GM10266 (cell line): Measurements from ENCODE around the gene CYP39A1.

ENCODE experiments used
- DNase-seq: peaks from one replicate; pipeline ENCODE4 v3.0.0; 2012; ENCODE audit errors: extremely low spot score
- CTCF ChIP-seq: IDR thresholded peaks from 2 replicates; pipeline ENCODE4 v1.5.1; 2012; ENCODE audit warnings: mild to moderate bottlenecking, low read depth; ENCODE audit not compliant: control insufficient read depth, insufficient read depth; ENCODE audit errors: missing control alignments

Gene CYP39A1

GRCh38 chr6:46590765-46591164, 61.9 kb downstream of the CYP39A1 start:
- no peak for DNase-seq
- no peak for TF ChIP-seq CTCF

GRCh38 chr6:46586906-46587305, 65.7 kb downstream of the CYP39A1 start:
- DNase-seq = no peak
- TF ChIP-seq CTCF = no peak

GRCh38 chr6:46584586-46584985, 68.0 kb downstream of the CYP39A1 start:
- DNase-seq = no peak
- no peak for TF ChIP-seq CTCF

- no peak for TF ChIP-seq CTCF
- no peak for DNase-seq
These were observed 68.9 kb downstream of the CYP39A1 start for GRCh38 chr6:46583721-46584120.

GRCh38 chr6:46583081-46583480, 69.5 kb downstream of the CYP39A1 start:
- DNase-seq = no peak
- no peak for TF ChIP-seq CTCF

- no peak for TF ChIP-seq CTCF
- no peak for DNase-seq
These were observed 71.0 kb downstream of the CYP39A1 start for GRCh38 chr6:46581459-46582177.

GRCh38 chr6:46575530-46575929, 77.1 kb downstream of the CYP39A1 start:
- DNase-seq = no peak
- no peak for TF ChIP-seq CTCF
